DND-41 (cell line): Measurements from ENCODE around the gene UCN2.

Source experiments
- ATAC-seq: fragments of 200-7000 bp; cut with Tn5 transposase; 3 replicates; pipeline ENCODE4 v1.9.1; 2021; ENCODE audit warnings: low read depth; ENCODE audit not compliant: insufficient read depth
- DNase-seq: peaks from one replicate; pipeline ENCODE4 v3.0.0-alpha.2; 2020
- H2AFZ ChIP-seq: 2 replicates; pipeline ENCODE4 v1.6.0; 2012; ENCODE audit warnings: low read depth, low read length
- H3K27ac ChIP-seq: 2 replicates; pipeline ENCODE4 v1.5.1; 2012; ENCODE audit warnings: low read length, inconsistent platforms
- H3K27me3 ChIP-seq: fragments of 200-600 bp; sonication (generic); 2 replicates; pipeline ENCODE4 v1.6.0; 2012; ENCODE audit warnings: low read length, mild to moderate bottlenecking, inconsistent platforms; ENCODE audit not compliant: insufficient read depth, poor library complexity
- H3K36me3 ChIP-seq: 2 replicates; pipeline ENCODE4 v1.5.1; 2012; ENCODE audit warnings: low read length, inconsistent platforms; ENCODE audit not compliant: insufficient read depth
- H3K4me1 ChIP-seq: 2 replicates; pipeline ENCODE4 v1.5.1; 2012; ENCODE audit warnings: mild to moderate bottlenecking, low read length; ENCODE audit not compliant: insufficient read depth
- H3K4me2 ChIP-seq: 2 replicates; pipeline ENCODE4 v1.6.0; 2012; ENCODE audit warnings: mild to moderate bottlenecking, moderate library complexity, low read length, inconsistent platforms; ENCODE audit not compliant: insufficient read depth
- H3K4me3 ChIP-seq, 2 experiments: fragments of 200-600 bp in 1 of 2; shearing (Covaris generic) in 1 of 2; 2 replicates each; pipeline ENCODE4 v1.5.1; 2012 to 2016; ENCODE audit warnings: inconsistent platforms in 2 of 2, low read length in 2 of 2, mild to moderate bottlenecking in 2 of 2, low read depth in 1 of 2, moderate library complexity in 1 of 2
- H3K79me2 ChIP-seq: 2 replicates; pipeline ENCODE4 v1.6.0; 2012; ENCODE audit warnings: low read length, inconsistent platforms; ENCODE audit not compliant: insufficient read depth
- H3K9ac ChIP-seq: 2 replicates; pipeline ENCODE4 v1.6.0; 2012; ENCODE audit warnings: low read depth, mild to moderate bottlenecking, inconsistent platforms, low read length, moderate library complexity
- H3K9me3 ChIP-seq: 2 replicates; pipeline ENCODE4 v1.5.1; 2012; ENCODE audit warnings: low read length, moderate library complexity, mild to moderate bottlenecking, inconsistent platforms; ENCODE audit not compliant: insufficient read depth, severe bottlenecking
- H4K20me1 ChIP-seq: 2 replicates; pipeline ENCODE4 v1.6.0; 2012; ENCODE audit warnings: low read length; ENCODE audit not compliant: insufficient read depth
- EZH2 ChIP-seq: IDR thresholded peaks from 3 replicates; pipeline ENCODE4 v1.6.1; 2012; ENCODE audit warnings: borderline replicate concordance, low read depth, mild to moderate bottlenecking, moderate library complexity, low read length, inconsistent platforms; ENCODE audit not compliant: severe bottlenecking
- TF ChIP-seq, protein P1 (sequence below): IDR thresholded peaks from 2 replicates; pipeline ENCODE4 v1.5.1; 2012; ENCODE audit warnings: borderline replicate concordance, low read length, moderate library complexity, mild to moderate bottlenecking; ENCODE audit not compliant: poor library complexity, severe bottlenecking; ENCODE audit errors: extremely low read depth

The UCN2 gene

DNA sequence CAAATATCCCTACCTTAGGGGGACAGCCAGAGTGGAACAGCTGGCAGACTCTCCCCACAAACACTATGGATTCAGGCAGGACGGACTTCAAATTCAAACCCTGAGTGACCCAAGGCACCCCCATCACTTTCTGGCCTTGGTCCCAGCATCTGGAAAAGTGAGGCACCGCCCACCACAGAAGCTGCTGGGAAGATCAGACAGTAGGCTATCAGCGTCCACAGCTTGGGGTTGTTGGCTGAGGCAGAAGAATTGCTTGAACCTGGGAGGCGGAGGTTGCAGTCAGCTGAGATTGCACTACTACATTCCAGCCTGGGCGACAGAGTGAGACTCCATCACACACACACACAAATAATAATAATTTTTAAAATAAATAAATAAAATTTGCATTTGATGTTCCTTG lies 15.5 kb downstream of the UCN2 start:
- DNase-seq (no peak), ATAC-seq (no peak)
- Histone ChIP-seq H4K20me1 (no peaks in the 10 kb centered on the region; the same call in 1 of the 2 replicates), H3K9me3 (no peaks in the 10 kb centered on the region), H3K9ac (no peak overlapping the region), H3K27ac (no peak overlapping the region), H3K79me2 (no peaks in the 10 kb centered on the region), H3K27me3 (no peaks in the 10 kb centered on the region), H3K36me3 (peaks cover 20% of the 10 kb centered on the region; the same call in 1 of the 2 replicates), H3K4me1 (no peaks in the 10 kb centered on the region), H3K4me2 (no peak overlapping the region), H2AFZ (no peak overlapping the region), H3K4me3 (no peak overlapping the region)
- TF ChIP-seq, protein P1, sequence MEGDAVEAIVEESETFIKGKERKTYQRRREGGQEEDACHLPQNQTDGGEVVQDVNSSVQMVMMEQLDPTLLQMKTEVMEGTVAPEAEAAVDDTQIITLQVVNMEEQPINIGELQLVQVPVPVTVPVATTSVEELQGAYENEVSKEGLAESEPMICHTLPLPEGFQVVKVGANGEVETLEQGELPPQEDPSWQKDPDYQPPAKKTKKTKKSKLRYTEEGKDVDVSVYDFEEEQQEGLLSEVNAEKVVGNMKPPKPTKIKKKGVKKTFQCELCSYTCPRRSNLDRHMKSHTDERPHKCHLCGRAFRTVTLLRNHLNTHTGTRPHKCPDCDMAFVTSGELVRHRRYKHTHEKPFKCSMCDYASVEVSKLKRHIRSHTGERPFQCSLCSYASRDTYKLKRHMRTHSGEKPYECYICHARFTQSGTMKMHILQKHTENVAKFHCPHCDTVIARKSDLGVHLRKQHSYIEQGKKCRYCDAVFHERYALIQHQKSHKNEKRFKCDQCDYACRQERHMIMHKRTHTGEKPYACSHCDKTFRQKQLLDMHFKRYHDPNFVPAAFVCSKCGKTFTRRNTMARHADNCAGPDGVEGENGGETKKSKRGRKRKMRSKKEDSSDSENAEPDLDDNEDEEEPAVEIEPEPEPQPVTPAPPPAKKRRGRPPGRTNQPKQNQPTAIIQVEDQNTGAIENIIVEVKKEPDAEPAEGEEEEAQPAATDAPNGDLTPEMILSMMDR: no peak
- TF ChIP-seq EZH2: no peak

DNA sequence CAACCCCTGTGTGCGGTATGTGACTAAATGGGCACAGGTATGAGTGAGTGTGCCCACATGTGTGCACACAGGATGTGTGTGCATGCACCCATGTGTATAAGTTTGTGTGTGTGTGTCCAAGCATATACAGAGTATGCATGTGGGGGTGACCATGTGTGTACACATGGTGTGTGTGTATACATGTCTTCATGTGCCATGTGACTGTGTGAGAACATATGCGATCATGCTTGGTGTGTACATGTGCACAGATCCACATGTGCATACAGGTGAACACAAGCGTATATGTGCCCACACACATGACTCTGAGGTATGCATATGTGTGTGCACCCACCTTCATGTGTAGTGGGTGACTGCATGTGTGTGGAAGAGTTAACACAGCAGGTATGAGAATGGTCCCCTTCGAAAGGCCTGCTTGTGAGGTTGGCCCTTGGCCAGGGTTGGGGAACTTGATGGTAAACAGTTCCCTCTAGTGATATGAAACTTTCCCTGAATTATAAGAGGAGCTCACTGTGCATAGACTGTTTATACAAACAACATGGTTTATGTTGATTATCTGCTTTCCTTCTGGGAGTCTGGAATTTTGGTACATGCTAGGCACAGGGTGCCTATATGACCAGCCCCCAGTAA lies 17.3 kb downstream of the UCN2 start:
- Histone ChIP-seq H3K4me3 (no peak overlapping the region), H3K4me2 (no peak overlapping the region), H3K27me3 (no peaks in the 10 kb centered on the region), H2AFZ (no peak overlapping the region), H3K27ac (no peak overlapping the region), H3K9ac (no peak overlapping the region), H3K4me1 (no peaks in the 10 kb centered on the region), H3K36me3 (peaks cover 20% of the 10 kb centered on the region; the same call in 1 of the 2 replicates), H3K9me3 (no peaks in the 10 kb centered on the region), H3K79me2 (no peaks in the 10 kb centered on the region), H4K20me1 (no peaks in the 10 kb centered on the region; the same call in 1 of the 2 replicates)
- TF ChIP-seq EZH2: no peak
- TF ChIP-seq, protein P1: no peak
- DNase-seq (no peak), ATAC-seq (no peak)

DNA sequence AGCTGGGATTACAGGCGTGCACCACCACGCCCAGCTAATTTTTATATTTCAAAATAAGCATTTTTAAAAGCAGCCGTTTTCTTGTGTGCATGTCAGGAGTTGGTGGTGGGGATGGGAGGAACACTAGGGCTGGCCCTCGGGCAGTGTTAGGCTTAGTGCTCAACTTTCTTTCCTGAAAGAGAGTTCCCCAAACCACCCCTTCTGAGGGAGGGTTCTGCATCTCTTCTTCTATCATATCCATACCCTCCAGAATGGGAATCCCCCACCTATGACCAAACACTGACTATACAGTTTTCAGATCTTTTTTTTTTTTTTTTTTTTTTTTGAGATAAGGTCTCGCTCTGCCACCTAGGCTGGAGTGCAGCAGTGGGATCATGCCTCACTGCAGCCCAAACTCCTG lies 19.4 kb downstream of the UCN2 start:
- Histone ChIP-seq H3K9ac (no peak overlapping the region), H3K27ac (no peak overlapping the region), H3K36me3 (peaks cover 20% of the 10 kb centered on the region; the same call in 1 of the 2 replicates), H3K4me2 (no peak overlapping the region), H3K27me3 (no peaks in the 10 kb centered on the region), H3K79me2 (no peaks in the 10 kb centered on the region), H3K4me3 (no peak overlapping the region), H2AFZ (no peak overlapping the region), H4K20me1 (no peaks in the 10 kb centered on the region; the same call in 1 of the 2 replicates), H3K4me1 (no peaks in the 10 kb centered on the region), H3K9me3 (no peaks in the 10 kb centered on the region)
- TF ChIP-seq, protein P1: no peak
- no peak for TF ChIP-seq EZH2
- ATAC-seq: no peak
- no peak for DNase-seq
